ENCODE results near the gene MAPK8. TPM values are rescaled to one million over a fixed set of nuclear protein-coding genes. Genes with fewer than 3 reads are reported as not detected.
A peak's percentile ranks its signal among the peaks of the same experiment; 100 is the strongest.

Gene MAPK8
- total and polyA plus RNA-seq, 8 donors, result 1.2 to 85.0 (median 22.3) TPM

DNA sequence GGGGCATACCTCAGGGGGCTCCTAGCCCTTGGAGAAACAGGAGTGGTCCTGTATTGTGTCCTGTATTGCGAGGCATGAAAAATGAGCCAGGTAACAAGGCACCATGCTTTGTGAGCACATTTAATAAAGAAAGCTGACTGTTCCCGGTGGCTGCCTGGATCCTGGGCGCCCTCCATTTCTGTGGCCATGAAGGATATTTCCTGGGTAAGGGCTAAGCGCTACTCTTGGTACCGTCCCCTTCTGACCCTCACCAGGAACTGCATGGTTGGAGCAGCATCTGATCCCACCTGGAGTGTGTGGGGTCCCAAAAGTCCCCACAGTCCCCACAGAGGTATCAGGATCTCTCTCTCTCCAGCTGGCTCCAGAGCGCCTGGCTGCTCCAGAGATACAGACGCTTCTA is 139.5 kb downstream of the MAPK8 start:
- Histone ChIP-seq H3K27me3 (peaks cover 0 to 14% (median 0%) of the 10 kb centered on the region in 3 donors), H3K36me3 (no peaks in the 10 kb centered on the region), H3K9me3 (no peaks in the 10 kb centered on the region), H3K4me1 (no peaks in the 10 kb centered on the region), H3K4me3 (no peak overlapping the region), H3K27ac (no peak overlapping the region)
- 78 to 90% (median 83%) methylated on average over 6 to 7 of the region's 7 CpGs for WGBS, 5 donors
- no peak for TF ChIP-seq POLR2A (IDR thresholded peaks at IDR 0.05)
- TF ChIP-seq EP300 (IDR thresholded peaks at IDR 0.05), result no peak
- TF ChIP-seq, protein P1, sequence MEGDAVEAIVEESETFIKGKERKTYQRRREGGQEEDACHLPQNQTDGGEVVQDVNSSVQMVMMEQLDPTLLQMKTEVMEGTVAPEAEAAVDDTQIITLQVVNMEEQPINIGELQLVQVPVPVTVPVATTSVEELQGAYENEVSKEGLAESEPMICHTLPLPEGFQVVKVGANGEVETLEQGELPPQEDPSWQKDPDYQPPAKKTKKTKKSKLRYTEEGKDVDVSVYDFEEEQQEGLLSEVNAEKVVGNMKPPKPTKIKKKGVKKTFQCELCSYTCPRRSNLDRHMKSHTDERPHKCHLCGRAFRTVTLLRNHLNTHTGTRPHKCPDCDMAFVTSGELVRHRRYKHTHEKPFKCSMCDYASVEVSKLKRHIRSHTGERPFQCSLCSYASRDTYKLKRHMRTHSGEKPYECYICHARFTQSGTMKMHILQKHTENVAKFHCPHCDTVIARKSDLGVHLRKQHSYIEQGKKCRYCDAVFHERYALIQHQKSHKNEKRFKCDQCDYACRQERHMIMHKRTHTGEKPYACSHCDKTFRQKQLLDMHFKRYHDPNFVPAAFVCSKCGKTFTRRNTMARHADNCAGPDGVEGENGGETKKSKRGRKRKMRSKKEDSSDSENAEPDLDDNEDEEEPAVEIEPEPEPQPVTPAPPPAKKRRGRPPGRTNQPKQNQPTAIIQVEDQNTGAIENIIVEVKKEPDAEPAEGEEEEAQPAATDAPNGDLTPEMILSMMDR (IDR thresholded peaks at IDR 0.05), result no peak
- no peak for TF ChIP-seq POLR2AphosphoS5 (IDR thresholded peaks at IDR 0.05)
- no peak for DNase-seq
- intact Hi-C loops (cut with DNase I; ENCODE audit: low total_unique reads), result no loop called here

DNA sequence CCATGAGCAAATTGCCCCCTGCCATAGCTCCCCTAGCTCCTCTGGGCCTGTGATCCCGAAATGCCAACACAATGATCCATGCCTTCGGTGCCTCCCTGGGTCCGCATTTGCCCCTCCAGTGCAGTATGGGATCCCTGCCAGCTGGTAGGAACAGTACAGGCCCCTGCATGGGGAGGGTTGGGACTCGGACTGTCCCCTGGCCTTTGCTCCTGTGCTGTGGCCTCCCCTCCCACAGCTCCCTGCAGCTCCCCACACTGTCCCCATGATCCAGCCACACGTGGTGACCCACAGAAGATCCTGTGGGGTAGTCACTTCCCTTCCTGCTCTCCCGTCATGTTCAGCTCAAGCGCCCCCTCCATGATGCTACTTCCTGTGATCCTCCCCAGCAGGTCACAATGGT is 140.3 kb downstream of the MAPK8 start:
- Histone ChIP-seq H3K9me3 (no peaks in the 10 kb centered on the region), H3K4me3 (no peak overlapping the region), H3K36me3 (no peaks in the 10 kb centered on the region), H3K27ac (no peak overlapping the region), H3K4me1 (no peaks in the 10 kb centered on the region), H3K27me3 (peaks cover 0 to 14% (median 0%) of the 10 kb centered on the region in 3 donors)
- TF ChIP-seq POLR2A (IDR thresholded peaks at IDR 0.05) (no peak), POLR2AphosphoS5 (IDR thresholded peaks at IDR 0.05) (no peak), EP300 (IDR thresholded peaks at IDR 0.05) (no peak)
- TF ChIP-seq, protein P1 (IDR thresholded peaks at IDR 0.05), result no peak
- intact Hi-C loops (cut with DNase I; ENCODE audit: low total_unique reads), result no loop called here
- WGBS, 5 donors, result 77 to 90% (median 84%) methylated on average over 3 to 7 of the region's 7 CpGs
- peak in 1 of 2 donors; percentile 21 for DNase-seq

DNA sequence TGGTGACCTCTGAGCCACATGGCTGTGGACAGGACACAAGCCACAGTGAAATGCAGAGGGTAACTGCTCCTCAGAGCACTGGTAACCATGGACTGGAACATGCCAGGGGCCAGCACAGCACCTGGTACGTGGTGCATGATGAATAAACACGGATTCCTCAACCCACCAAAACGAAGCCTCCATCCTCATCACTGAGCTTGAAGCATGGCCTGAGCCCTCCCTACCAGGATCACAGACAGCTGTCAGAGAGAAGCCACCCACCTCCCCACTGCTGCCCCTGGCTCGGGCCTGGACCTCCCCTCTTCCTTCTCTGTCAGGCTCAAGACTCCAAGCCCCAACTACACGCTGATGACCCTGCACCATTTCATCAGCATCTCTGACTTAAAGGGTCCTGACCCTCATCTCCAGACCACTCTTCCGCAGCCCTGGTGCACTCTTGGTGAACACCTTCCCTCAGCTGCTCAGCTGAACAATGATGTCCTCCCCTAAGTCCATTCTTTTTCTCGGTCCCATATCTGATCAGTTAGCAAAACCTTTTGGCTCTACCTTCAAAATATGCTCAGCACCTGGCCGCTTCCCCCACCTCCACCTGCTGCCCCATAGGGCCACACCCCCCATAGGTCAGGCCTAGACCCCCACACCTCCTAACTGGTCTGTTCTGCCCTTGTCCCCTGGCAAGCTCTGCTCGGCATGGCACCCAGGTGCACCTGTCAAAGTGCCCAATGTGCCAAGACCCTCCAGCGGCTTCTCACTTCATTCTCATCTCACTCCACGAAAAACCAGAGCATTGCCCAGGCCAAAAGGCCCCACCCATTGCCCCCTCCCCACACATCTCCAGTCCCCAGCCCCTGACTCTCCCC is 141.1 kb downstream of the MAPK8 start:
- H3K27me3 ChIP-seq, result peaks cover 0 to 14% (median 0%) of the 10 kb centered on the region in 3 donors
- intact Hi-C loops (cut with DNase I; ENCODE audit: low total_unique reads), result no loop called here
- 82 to 90% (median 87%) methylated on average over 10 to 11 of the region's 11 CpGs for WGBS, 5 donors
- no peaks in the 10 kb centered on the region for H3K9me3 ChIP-seq
- H3K4me3 ChIP-seq, result no peak overlapping the region
- no peaks in the 10 kb centered on the region for H3K4me1 ChIP-seq
- DNase-seq, result peak in 1 of 2 donors; percentile 22
- TF ChIP-seq POLR2AphosphoS5 (IDR thresholded peaks at IDR 0.05), result no peak
- no peak for TF ChIP-seq EP300 (IDR thresholded peaks at IDR 0.05)
- no peak for TF ChIP-seq POLR2A (IDR thresholded peaks at IDR 0.05)
- TF ChIP-seq, protein P1 (IDR thresholded peaks at IDR 0.05), result no peak
- H3K27ac ChIP-seq, result no peak overlapping the region
- no peaks in the 10 kb centered on the region for H3K36me3 ChIP-seq

DNA sequence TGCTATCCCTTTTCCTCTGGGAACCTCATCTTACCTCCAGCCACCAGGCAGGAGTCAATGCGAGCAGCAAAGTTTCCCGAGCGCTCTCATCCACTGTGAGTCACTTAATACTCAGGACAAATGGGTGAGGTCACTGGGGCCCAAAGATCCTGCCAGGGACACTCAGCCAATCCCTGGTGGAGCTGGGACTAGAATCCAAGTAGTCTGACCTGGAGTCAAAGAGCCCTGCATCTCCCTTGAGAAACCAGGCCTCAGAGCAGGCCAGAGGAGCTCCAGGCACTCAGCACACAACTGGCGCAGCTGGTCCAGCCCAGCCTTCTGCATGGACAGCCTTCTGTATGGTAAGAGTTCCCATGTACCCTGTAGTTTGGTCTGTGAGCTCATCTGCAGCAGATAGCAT is 142.3 kb downstream of the MAPK8 start:
- intact Hi-C loops (cut with DNase I; ENCODE audit: low total_unique reads), result no loop called here
- 80 to 100% (median 96%) methylated on average over 4 of the region's 4 CpGs for WGBS, 5 donors
- TF ChIP-seq POLR2A (IDR thresholded peaks at IDR 0.05) (no peak), EP300 (IDR thresholded peaks at IDR 0.05) (no peak), POLR2AphosphoS5 (IDR thresholded peaks at IDR 0.05) (no peak)
- TF ChIP-seq, protein P1 (IDR thresholded peaks at IDR 0.05), result no peak
- H3K27me3 ChIP-seq, result peaks cover 0 to 14% (median 0%) of the 10 kb centered on the region in 3 donors
- DNase-seq, result no peak
- no peak overlapping the region for H3K27ac ChIP-seq
- no peaks in the 10 kb centered on the region for H3K9me3 ChIP-seq
- H3K36me3 ChIP-seq, result no peaks in the 10 kb centered on the region
- H3K4me3 ChIP-seq, result no peak overlapping the region
- peaks cover 0 to 5% (median 2%) of the 10 kb centered on the region in 4 donors for H3K4me1 ChIP-seq
